ENCODE measurements around the gene CADM2. TPM values are rescaled to one million over a fixed set of nuclear protein-coding genes. Genes with fewer than 3 reads are reported as not detected.

The CADM2 gene
- total RNA-seq, 1 donor from 2014 or later: not detected

DNA sequence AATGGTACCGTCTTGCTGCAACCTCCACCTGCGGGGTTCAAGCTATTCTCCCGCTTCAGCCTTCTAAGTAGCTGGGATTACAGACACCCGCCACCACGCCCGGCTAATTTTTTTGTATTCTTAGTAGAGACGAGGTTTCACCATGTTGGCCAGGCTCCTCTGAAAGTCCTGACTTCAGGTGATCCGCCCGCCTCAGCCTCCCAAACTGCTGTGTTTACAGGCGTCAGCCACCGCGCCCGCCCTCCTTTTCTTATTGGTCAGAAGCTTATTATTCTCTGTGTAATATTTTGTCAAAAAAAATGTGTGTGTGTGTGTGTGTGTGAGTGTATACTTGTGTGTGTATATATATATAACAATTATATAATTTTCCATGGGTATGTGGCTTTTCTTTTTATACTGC lies 425.6 kb downstream of the CADM2 start:
- H3K36me3 Mint-ChIP-seq (ENCODE audit: low read depth): no peaks in the 10 kb centered on the region
- H3K9me3 Mint-ChIP-seq: no peaks in the 10 kb centered on the region
- H3K4me1 Mint-ChIP-seq: no peaks in the 10 kb centered on the region
- no peak overlapping the region for H3K4me3 Mint-ChIP-seq
- H3K27ac Mint-ChIP-seq: no peak overlapping the region
- no peak for DNase-seq
- intact Hi-C loops (cut with micrococcal nuclease): no loop called here
- no peaks in the 10 kb centered on the region for H3K27me3 Mint-ChIP-seq

DNA sequence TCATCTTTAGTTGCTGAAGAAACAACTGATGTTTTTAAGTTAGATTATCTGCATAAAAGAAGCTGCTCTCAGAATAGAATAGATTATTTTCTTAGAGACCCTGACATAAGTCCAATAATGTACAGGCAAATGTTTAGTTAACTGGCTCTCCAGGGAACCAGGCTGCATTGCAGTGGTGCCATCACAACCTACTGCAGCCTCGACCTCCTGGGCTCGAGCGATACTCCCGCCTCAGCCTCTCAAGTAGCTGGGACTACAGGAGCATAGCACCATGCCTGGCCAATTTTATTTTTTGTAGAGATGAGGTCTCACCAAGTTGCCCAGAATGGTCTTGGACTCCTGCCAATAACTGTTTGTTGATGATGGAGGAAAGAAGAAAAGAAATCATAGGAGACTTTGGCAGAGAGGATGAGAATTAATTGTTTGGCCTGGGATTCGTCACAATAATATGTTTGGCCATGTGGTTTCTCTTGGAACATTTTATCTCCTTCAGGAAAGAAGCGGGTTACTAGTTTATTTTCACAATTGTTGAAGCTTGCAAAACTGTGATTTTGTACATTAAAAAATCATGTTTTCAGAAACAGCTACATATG lies 429.2 kb downstream of the CADM2 start:
- no peaks in the 10 kb centered on the region for H3K27me3 Mint-ChIP-seq
- intact Hi-C loops (cut with micrococcal nuclease): no loop called here

DNA sequence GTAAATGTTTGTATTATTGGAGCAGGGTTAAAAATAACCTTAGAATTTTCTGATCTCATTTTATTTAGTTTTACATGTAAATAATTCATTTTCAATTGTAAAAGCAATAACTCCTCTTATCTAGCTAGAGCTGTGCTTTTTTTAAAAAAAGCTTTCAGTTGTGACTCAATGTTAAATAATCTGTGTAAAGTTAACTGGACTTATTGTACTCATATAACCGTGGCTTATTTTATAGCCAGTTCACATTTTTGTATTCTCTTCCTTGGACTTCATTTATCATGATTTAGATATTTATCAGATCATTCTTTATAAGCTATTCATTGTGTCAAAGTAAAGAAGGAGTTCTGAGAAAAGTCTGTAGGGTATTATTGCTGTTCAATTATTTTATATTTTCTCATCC lies 435.6 kb downstream of the CADM2 start:
- no peak overlapping the region for H3K27ac Mint-ChIP-seq
- H3K4me1 Mint-ChIP-seq: no peaks in the 10 kb centered on the region
- no peaks in the 10 kb centered on the region for H3K36me3 Mint-ChIP-seq (ENCODE audit: low read depth)
- H3K4me3 Mint-ChIP-seq: no peak overlapping the region
- no peak for DNase-seq
- no peaks in the 10 kb centered on the region for H3K27me3 Mint-ChIP-seq
- intact Hi-C loops (cut with micrococcal nuclease): no loop called here
- no peaks in the 10 kb centered on the region for H3K9me3 Mint-ChIP-seq

More for the DNA sequence above, 429.2 kb downstream of the CADM2 start:
- Mint-ChIP-seq H3K36me3 (ENCODE audit: low read depth) (no peaks in the 10 kb centered on the region), H3K4me3 (no peak overlapping the region), H3K27ac (no peak overlapping the region), H3K4me1 (no peaks in the 10 kb centered on the region), H3K9me3 (no peaks in the 10 kb centered on the region)
- no peak for DNase-seq

DNA sequence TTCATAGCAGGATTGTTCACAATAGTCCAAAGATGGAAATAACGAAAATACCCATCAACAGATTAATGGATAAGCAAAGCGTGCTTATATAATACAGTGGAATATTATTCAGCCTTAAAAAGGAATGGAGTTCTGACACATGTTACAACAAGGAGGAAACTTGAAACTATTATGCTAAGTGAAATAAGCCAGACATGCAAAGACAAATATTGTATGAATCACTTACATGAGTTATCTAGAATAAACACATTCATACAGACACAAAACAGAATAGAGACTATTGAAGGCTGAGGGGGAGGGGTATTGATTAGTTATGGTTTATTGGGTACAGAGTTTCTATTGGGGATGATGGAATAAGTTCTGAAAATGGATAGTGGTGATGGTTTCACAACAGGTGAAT lies 438.6 kb downstream of the CADM2 start:
- no peak for DNase-seq
- no peaks in the 10 kb centered on the region for H3K36me3 Mint-ChIP-seq (ENCODE audit: low read depth)
- no peaks in the 10 kb centered on the region for H3K4me1 Mint-ChIP-seq
- no peak overlapping the region for H3K27ac Mint-ChIP-seq
- no peak overlapping the region for H3K4me3 Mint-ChIP-seq
- intact Hi-C loops (cut with micrococcal nuclease): no loop called here
- no peaks in the 10 kb centered on the region for H3K9me3 Mint-ChIP-seq
- no peaks in the 10 kb centered on the region for H3K27me3 Mint-ChIP-seq

DNA sequence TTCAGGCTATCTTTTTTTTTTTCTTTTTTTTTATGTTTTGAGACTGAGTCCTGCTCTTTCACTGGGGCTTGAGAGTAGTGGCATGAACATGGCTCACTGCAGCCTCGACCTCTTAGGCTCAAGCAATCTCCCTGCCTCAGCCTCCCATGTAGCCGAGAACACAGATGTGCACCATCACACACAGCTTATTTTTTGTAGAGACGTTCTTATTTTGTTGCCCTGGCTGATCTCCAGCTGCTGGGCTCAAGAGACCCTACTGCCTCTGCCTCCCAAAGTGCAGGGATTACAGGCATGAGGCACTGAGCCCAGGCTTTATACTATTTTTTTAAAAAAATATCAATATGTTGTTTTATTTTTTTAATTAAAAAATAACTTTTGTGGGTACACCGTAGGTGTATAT lies 467.3 kb downstream of the CADM2 start:
- no peak overlapping the region for H3K27ac Mint-ChIP-seq
- no peaks in the 10 kb centered on the region for H3K27me3 Mint-ChIP-seq
- H3K4me3 Mint-ChIP-seq: no peak overlapping the region
- intact Hi-C loops (cut with micrococcal nuclease): no loop called here
- no peaks in the 10 kb centered on the region for H3K36me3 Mint-ChIP-seq (ENCODE audit: low read depth)
- DNase-seq: no peak
- H3K4me1 Mint-ChIP-seq: no peaks in the 10 kb centered on the region
- H3K9me3 Mint-ChIP-seq: no peaks in the 10 kb centered on the region

DNA sequence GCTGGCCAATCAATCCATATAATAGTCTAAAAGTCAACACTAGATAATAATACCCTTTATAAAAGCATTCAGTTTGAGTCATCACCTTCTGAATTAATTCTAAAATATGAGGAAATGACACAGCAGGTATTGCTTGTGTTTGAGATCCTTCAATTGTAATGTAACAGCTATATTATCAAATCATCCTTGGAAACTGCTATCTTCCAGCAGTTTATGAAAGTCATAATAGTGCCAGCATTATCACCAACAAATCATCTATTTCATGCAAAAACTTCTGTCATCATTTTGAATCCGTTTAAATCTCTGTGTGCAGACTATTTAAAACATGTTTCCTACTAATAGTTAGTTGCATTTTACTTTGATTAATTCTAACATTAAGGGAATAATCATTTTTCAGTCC lies 468.7 kb downstream of the CADM2 start:
- Mint-ChIP-seq H3K36me3 (ENCODE audit: low read depth) (no peaks in the 10 kb centered on the region), H3K4me1 (no peaks in the 10 kb centered on the region), H3K4me3 (no peak overlapping the region), H3K9me3 (no peaks in the 10 kb centered on the region), H3K27ac (no peak overlapping the region), H3K27me3 (no peaks in the 10 kb centered on the region)
- no peak for DNase-seq
- intact Hi-C loops (cut with micrococcal nuclease): no loop called here

DNA sequence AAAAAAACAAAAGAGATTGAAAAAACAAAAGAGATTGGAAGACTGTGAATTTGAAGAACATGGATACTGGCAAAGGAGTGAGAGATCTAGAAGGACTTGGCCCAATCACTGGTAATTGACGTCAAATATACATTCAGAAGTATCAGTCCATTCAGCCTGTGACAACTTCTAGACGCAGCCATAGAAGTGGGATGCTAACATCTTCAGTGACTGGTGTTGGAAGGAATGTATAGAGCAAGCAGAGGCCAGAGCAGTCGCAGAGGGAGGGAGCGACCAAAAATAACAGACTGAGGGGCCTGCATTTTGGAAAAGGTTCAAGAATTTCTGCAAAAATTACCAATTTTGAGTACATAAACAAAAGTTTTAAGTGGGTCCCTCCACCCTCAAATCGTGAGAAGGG lies 473.3 kb downstream of the CADM2 start:
- H3K4me3 Mint-ChIP-seq: no peak overlapping the region

DNA sequence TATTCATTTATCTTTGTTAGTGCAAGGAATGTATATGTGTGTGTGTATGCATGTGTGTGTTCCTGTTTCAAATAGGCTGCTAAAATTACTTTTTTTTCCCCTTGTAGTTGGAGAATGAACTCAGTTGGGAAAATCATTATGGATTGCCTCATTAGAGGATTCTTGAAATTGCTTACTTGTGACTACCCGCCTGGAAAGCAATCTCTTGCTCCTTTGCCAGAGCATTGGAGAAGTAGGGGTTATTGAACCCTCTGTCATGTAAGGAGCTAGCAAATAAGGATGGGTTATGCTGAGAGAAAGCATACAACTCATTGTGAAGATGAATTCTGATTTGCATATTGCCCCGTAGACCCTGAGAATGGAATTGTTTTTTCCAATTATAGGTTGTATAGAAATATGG lies 474.5 kb downstream of the CADM2 start:
- H3K4me1 Mint-ChIP-seq: no peaks in the 10 kb centered on the region
- intact Hi-C loops (cut with micrococcal nuclease): no loop called here
- H3K27me3 Mint-ChIP-seq: no peaks in the 10 kb centered on the region
- no peak overlapping the region for H3K4me3 Mint-ChIP-seq
- H3K27ac Mint-ChIP-seq: no peak overlapping the region
- no peak for DNase-seq
- peaks cover 6% of the 10 kb centered on the region for H3K9me3 Mint-ChIP-seq
- H3K36me3 Mint-ChIP-seq (ENCODE audit: low read depth): no peaks in the 10 kb centered on the region

More for the DNA sequence above, 473.3 kb downstream of the CADM2 start:
- H3K27ac Mint-ChIP-seq: no peak overlapping the region
- H3K27me3 Mint-ChIP-seq: no peaks in the 10 kb centered on the region
- peaks cover 6% of the 10 kb centered on the region for H3K9me3 Mint-ChIP-seq
- intact Hi-C loops (cut with micrococcal nuclease): no loop called here
- H3K4me1 Mint-ChIP-seq: no peaks in the 10 kb centered on the region
- DNase-seq: no peak
- no peaks in the 10 kb centered on the region for H3K36me3 Mint-ChIP-seq (ENCODE audit: low read depth)

DNA sequence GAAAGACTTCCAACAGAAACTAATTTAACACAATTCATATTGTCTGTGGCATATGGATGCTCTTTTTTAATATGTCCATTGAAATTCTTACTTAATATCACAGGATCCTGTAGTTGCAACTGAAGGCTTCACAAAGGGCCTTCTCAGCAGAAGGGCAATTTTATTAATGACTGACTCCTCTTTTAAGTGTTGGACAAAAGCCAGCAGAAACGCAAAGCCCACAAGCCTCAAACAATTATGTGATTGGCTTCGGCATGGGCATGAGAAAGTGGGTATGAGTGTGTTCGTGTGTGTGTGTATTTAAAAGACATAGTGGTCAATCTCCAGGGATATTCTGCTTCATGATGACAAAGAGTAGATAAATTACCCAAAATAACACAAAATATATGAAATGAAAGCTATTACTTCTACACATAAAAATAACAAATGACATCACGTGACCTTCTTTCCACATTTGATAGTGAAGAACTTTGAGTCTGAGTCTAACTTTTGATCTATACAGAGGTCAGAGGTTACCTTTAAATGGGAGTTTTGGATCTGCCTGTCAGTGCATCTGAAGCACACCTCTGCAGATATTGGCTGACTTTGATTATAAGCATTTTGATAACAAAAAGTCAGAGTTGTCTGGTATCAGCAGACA lies 496.9 kb downstream of the CADM2 start:
- no peaks in the 10 kb centered on the region for H3K36me3 Mint-ChIP-seq (ENCODE audit: low read depth)
- DNase-seq: no peak
- no peak overlapping the region for H3K4me3 Mint-ChIP-seq
- intact Hi-C loops (cut with micrococcal nuclease): no loop called here
- H3K9me3 Mint-ChIP-seq: no peaks in the 10 kb centered on the region
- H3K4me1 Mint-ChIP-seq: no peaks in the 10 kb centered on the region
- H3K27me3 Mint-ChIP-seq: no peaks in the 10 kb centered on the region
- no peak overlapping the region for H3K27ac Mint-ChIP-seq

DNA sequence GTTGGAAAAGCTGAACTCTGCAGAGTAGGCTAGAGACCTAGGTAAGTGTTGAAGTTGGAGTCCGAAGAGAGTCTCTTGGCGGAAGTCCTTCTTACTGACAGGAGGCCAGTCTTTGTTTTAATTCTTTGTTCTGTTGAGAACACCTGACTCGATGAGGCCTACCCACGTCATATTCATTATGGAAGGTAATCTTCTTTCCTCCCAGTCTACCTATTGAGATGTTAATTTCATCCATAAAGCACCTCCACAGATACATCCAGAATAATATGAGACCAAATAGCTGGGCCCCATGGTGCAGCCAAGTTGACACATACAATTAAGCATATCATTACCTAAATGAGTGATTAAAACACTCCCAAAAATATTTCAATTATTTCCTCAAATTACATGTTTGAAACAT lies 515.5 kb downstream of the CADM2 start:
- no peaks in the 10 kb centered on the region for H3K27me3 Mint-ChIP-seq
- H3K36me3 Mint-ChIP-seq (ENCODE audit: low read depth): no peaks in the 10 kb centered on the region
- no peaks in the 10 kb centered on the region for H3K9me3 Mint-ChIP-seq
- DNase-seq: no peak
- intact Hi-C loops (cut with micrococcal nuclease): no loop called here
- H3K4me3 Mint-ChIP-seq: no peak overlapping the region
- no peak overlapping the region for H3K27ac Mint-ChIP-seq
- H3K4me1 Mint-ChIP-seq: no peaks in the 10 kb centered on the region

DNA sequence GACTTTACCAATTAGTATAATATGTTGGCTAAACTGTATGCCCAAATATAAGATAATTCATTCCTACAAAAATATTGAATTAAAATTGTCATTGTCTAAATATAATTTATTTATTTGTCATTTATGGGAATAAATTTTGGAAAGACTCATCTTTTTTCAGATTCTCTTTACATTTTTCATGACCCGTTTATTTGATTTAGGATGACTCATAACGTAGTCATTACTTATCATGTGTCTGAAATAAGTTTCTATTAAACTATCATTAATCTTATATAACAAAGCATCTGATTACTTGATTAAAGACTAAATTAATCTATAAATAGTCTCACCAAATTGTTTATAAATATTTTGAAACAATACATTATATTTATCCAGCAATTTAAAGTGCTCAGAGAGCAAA lies 516.6 kb downstream of the CADM2 start:
- Mint-ChIP-seq H3K9me3 (no peaks in the 10 kb centered on the region), H3K27ac (no peak overlapping the region), H3K36me3 (ENCODE audit: low read depth) (no peaks in the 10 kb centered on the region), H3K27me3 (no peaks in the 10 kb centered on the region), H3K4me3 (no peak overlapping the region), H3K4me1 (no peaks in the 10 kb centered on the region)
- intact Hi-C loops (cut with micrococcal nuclease): no loop called here
- no peak for DNase-seq

DNA sequence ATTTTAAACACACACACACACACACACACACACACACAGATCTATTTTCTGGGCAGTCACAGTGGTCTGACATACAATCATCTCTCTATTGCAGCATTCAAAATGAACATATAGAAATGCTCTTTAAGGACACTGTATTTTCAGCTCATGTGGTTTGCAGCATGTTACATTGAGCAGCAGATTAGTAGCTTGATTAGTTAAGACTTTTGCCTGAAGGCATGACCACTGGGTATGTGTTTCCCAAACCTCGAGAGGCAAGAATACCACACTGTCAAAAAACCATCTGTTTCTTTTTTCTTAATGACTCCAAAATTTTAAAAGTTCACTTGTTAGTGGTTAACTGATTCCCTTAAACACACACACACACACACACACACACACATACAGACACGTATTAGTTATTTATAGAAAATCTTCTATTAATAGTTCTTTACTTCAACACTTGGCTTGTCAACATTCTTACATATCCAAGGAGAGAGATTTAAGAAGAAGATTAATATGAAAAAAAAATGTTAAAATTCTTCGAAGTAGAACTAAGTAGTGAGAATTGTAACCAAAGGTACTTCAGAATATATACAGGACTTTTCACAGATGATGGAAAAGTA lies 518.2 kb downstream of the CADM2 start:
- Mint-ChIP-seq H3K27ac (no peak overlapping the region), H3K4me1 (no peaks in the 10 kb centered on the region), H3K9me3 (no peaks in the 10 kb centered on the region), H3K4me3 (no peak overlapping the region), H3K36me3 (ENCODE audit: low read depth) (no peaks in the 10 kb centered on the region), H3K27me3 (no peaks in the 10 kb centered on the region)
- no peak for DNase-seq
- intact Hi-C loops (cut with micrococcal nuclease): no loop called here

DNA sequence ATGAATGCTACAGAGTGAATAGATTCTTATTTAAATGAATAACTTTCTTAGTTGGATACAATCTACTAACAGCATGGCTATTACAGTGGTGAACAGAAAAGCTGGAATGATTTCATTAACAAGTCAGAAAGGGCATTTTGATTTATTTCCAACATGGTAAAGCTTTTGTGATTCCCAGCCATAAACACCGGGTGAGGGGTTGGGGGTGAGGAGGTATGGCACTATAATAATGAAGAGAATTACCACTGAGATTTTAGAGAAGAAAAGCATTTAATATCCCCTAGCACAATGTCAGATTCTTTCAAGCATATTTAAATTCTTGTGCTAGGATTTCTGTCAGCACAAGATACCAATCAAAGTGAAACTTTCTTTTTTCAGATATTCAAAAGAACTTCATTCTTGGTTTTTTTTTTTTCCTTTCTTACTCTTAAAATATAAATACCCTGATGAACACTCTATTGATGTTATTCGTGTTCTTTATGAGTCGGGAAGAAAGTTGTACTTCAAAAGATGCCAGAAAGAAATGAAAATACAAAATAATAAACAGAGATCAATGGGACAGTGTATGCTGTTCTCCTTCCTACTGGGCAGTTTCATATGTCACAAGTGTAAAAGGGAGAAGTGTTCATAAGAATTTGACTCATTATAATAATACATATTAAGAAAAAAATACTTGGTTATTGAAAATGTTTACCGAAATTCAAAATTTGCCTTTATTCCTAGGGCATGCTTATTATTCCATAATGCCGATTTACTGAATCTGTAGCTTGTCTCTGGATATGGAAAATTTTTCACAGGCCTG lies 522.8 kb downstream of the CADM2 start:
- Mint-ChIP-seq H3K9me3 (no peaks in the 10 kb centered on the region), H3K27me3 (no peaks in the 10 kb centered on the region), H3K4me3 (no peak overlapping the region), H3K4me1 (no peaks in the 10 kb centered on the region), H3K27ac (no peak overlapping the region), H3K36me3 (ENCODE audit: low read depth) (no peaks in the 10 kb centered on the region)
- DNase-seq: no peak
- intact Hi-C loops (cut with micrococcal nuclease): no loop called here

DNA sequence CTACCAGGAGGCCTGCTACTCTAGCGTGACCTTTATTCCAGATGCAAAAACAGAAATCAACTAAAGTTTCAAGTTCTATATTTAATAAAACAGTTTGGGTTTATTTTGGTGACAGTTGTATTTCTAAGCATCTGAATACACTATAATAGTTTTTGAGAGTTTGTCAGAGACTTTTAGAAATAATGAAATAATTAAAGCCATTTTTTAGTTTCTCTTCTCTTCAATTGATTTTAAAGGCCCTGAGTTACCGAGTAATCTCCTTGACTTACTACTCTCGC lies 523.4 kb downstream of the CADM2 start:
- DNase-seq: no peak
- Mint-ChIP-seq H3K36me3 (ENCODE audit: low read depth) (no peaks in the 10 kb centered on the region), H3K27me3 (no peaks in the 10 kb centered on the region), H3K27ac (no peak overlapping the region), H3K9me3 (no peaks in the 10 kb centered on the region), H3K4me1 (no peaks in the 10 kb centered on the region), H3K4me3 (no peak overlapping the region)
- intact Hi-C loops (cut with micrococcal nuclease): no loop called here
